ENCODE results near the gene CKM.
"Not testable (repeated sequence)": the region's sequence is repeated elsewhere in the genome, so short reads cannot be mapped to it uniquely, and the experiment has no call there.

CKM gene

DNA sequence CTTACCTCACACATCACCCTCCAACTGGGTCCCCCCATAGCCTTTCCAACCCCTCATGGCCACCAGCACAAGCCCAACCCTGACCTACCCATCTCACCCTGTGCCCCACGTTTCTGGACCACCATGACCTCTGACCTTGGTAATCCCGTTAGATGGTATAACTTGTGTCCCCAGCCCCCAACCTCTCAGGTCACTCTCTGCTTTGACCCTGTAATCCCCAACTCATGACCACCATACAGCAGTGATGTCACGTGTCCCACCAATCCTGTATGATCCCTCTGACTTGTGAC lies 26.4 kb upstream of the CKM start:
- no peak for DNase-seq (ENCODE audit: low spot score)

DNA sequence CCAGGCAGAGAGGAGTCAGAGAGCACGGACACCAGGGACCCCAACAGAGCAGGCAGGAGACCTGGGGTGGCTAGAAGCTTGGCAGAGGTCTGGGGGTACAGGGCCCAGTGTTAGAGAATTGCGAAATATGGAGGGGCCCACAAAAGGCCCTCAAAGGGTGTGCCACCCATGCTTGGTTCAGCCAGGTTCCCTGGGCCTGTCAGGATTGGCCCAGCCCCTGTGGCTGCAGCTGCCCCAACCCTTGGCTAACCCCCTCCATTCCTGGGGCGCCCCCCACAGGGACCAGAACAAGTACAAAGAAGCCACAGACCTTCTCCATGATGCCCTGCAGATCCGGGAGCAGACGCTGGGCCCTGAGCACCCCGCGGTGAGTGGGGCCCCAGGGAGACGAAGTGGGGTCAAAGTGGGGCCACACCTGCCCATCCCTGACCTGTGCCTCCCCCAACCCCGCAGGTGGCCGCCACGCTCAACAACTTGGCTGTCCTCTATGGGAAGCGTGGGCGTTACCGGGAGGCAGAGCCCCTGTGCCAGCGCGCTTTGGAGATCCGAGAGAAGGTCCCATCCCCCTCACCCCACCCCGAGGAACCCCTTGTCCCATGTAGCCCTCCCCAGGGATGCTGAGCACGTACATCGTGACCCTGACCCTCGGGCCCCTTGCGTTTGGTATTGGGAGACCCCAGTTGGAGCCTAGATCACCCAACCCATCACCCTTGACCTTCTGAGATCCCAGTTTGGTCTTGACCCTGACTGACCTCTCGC lies 25.9 kb upstream of the CKM start:
- no peak for DNase-seq (ENCODE audit: low spot score)

DNA sequence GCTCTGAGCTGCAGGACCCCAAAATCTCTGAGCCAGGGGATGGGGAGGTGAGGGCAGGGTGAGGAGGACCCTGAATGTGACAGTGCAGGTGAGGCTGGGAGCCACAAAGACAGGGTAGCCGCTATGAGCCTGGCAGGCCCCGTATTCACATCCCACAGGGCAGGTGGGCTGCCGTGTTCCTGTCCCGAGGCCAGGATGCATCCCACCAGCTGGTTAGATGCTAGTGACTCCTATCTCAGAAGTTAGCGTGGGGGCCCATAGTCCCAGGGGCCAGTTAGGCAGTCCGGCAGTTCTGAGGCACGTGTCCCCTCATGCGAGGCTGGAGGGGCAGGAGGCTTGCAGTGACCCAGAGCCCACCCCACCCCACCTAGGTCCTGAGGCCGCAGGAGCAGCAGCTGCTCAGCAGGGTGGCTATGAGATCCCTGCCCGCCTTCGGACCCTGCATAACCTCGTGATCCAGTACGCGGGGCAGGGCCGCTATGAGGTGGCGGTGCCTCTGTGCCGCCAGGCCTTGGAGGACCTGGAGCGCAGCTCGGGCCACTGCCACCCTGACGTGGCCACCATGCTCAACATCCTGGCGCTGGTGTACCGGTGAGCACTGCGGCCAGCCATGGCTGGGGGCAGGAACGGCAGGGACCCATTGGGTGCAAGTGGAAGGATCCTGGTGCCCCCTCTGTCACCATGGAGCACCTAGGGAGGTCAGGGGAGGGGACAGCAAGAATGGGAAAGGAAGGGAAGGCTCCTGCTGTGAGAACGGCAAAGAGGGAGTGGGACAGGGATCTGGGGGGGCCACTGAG lies 25.1 kb upstream of the CKM start:
- DNase-seq (ENCODE audit: low spot score), result no peak

DNA sequence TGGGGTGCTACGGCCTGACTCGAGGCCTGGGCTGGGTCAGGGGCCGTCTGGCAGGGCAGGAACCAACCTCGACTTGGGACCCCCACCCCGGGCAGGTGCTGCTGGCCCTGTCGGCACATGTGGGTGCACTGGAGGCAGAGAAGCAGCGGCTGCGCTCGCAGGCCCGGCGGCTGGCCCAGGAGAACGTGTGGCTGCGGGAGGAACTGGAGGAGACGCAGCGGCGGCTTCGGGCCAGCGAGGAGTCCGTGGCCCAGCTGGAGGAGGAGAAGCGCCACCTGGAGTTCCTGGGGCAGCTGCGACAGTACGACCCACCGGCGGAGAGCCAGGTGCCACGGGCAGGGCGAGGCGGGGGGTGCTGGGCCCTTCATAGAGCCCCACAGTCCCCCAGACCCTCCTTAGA lies 23.8 kb upstream of the CKM start:
- DNase-seq (ENCODE audit: low spot score), result peak; percentile 58

DNA sequence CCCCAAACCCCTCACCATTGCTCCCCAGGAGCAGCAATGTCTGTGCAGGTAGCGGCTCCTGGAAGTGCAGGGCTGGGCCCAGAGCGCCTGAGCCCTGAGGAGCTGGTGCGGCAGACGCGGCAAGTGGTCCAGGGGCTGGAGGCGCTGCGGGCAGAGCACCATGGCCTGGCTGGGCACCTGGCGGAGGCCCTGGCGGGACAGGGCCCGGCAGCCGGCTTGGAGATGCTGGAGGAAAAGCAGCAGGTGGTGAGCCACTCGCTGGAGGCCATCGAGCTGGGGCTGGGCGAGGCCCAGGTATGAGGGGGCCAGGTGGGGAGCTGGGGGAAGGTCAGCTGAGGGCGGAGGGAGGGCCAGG lies 22.8 kb upstream of the CKM start:
- no peak for DNase-seq (ENCODE audit: low spot score)

DNA sequence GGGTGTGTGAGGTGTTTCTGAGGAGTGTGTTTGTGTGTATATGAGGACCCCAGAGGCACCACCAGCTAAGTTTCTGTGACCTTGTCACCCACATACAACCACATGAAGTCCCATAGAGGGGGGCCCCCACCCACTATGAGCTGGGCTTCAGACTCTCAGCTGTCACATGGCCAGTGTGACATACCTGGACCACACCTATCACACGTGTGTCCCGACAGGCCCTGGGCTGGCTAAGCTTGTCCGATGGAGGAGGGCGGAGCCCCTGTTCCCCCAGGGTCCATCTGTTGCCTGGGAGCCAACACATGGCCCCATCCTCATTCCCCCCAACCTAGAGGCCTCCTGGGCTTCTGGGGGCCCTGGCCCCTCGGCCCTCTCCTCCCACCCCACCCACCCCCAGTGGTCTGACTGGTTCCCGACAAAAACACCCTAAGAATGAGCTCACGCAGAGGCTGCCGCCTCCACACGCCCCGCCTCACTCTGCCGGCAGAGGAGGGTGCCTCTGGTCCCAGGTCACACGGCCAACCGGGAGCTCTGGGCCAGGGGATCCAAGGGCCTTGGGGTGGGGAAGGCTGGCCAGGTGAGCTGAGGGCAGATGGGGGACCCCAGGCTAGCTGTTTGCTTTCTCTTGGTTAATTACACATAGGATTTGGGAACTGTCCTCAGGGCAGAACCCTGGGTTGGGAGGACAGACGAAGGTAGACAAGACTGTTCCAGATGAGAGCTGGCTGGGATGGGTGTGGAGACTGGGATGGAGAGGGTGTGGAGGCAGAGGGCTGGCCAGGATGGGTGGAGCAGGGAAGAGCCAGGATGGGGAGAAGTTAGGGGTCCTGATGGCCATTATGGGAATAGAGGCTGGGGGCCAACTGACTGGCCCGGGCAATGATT lies 22.2 kb upstream of the CKM start:
- no peak for DNase-seq (ENCODE audit: low spot score)

DNA sequence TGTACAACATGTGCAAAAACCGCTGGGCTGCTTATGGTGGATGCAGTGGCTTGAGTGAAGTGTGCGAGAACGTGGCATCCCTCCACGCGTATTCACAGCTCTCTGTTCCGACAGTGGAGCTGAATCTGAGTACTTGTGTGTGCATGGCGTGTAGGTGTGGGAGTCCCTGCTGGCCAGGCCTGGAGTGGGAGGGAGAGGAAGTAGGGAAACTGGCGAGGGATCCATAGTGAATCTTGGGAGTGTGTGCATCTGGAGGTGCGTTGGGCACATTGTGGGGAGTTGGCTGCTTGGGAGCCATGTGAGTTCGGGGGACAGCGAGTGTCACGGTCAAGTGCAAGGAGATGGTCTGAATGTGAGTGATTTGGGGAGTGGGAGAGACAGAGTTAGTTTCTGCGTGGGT lies 20.2 kb upstream of the CKM start:
- no peak for DNase-seq (ENCODE audit: low spot score)

DNA sequence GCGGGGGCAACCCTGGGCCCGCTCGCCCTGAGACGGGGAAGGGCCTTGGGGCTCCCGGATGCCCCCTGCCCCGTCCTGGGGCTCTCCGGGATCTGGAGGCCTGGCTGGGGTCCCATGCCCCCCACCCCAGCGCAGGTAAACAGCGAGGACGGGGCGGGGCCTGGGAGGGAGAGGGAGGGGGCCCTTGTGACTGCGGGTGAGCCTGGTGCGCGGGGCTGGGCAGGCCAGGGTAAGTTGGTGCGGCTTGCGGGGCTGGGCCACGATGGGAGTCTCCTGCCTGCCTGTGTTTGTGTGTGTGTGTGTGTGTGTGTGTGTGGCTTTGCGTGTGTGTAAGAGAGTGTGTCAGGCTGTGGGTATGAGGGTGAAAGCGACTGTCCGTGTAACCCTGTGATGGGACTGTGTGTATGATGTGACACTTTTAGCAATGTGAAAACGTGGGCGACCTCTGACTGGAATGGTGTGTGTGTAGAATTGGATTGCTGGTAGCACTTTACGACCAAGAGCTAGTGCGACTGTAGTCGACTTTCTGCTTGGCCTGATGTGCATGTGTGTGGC lies 18.3 kb upstream of the CKM start:
- no peak for DNase-seq (ENCODE audit: low spot score)

DNA sequence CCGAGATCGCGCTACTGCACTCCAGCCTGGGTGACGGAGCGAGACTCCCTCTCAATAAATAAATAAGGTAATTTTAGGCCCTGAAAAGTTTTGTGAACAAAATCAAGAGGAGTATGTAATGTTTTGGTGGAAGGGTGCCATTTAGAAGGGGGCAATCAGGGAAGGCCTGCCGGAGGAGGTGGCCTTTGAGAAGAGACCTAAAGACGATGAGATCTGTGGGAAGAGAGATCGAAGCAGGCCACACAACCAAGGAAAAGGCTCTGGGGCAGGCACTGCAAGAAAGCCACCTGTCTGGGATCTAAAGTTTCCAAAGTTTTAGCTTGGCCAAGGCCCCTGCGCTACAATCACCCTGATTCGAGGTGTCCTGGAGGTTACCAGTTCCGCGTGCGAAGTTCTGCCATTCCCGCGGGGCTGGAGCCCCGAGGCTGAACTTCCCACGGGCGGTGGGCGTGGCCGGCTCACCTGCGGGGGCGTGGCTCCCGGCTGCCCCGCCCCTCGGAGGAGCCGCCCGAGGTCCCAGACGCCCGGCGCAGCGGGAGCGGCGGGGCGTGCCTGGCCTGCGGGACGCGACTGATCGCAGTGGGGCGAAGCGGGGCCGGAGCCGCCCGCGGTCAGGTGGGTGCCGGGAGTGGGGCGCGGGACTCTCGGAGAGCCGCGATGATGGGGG lies 17.7 kb upstream of the CKM start, which contains the start of gene KLC3:
KLC3 (plus strand) TSS at position 519 of the 667 bp plus-strand sequence. CDS start 4,792 bp downstream, outside the sequence.
- no peak for DNase-seq (ENCODE audit: low spot score)

DNA sequence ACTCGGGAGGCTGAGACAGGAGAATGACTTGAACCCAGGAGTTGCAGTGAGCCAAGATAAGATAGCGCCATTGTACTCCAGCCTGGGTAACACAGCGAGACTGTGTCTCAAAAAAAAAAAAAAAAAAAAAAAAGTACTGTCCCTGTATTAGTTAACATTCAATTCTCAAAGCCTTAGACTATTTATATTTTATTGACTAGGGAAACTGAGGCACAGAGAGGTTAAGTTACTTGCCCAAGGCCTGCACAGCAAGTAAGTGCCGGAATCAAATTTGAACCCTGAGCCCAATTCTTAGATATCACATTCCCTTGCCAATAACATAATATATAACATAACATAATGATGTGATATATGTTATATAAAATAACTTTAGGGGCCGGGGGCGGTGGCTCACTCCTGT lies 17.0 kb upstream of the CKM start:
- DNase-seq (ENCODE audit: low spot score), result no peak

DNA sequence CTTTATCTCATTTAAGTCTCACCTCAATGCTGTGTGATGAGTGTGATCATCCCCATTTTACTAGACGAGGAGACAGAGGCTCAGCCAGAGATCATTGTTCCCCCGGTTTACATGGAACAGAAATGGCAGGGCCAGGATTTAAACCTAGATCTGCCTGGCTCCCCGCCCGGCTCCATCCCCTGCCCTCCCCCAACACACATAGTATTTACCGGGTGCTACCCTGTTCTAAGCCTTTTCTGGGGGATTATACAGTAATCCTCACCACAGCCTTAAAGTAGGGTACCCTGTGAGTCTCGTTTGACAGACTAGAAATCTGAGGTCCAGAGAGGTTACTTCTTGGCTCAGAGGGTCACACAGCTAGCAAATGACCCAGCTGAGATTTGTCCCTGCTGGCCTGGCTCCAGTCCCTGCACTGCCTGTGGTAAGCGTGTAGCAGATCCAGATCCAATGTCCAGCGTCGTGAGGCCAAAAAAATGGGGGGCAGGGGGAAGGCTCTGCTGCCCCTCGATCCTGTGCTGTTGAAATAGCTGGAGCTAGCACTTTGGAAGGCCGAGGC lies 14.1 kb upstream of the CKM start:
- no peak for DNase-seq (ENCODE audit: low spot score)

DNA sequence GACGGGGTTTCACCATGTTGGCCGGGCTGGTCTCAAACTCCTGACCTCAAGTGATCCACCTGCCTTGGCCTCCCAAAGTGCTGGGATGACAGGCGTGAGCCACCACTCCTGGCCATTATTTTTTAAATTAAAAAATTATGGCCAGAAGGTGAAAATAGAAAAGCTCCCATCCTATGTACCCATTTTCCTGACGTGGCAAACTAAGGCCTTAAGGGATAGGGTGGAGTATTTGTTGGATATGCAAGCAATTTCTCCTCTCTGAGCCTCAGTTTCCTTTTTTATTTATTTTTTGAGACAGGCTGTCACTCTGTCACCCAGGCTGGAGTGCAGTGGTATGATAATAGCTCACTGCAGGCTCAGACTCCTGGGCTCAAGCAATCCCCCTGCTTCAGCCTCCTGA lies 12.2 kb upstream of the CKM start:
- DNase-seq (ENCODE audit: low spot score), result not testable (repeated sequence)

DNA sequence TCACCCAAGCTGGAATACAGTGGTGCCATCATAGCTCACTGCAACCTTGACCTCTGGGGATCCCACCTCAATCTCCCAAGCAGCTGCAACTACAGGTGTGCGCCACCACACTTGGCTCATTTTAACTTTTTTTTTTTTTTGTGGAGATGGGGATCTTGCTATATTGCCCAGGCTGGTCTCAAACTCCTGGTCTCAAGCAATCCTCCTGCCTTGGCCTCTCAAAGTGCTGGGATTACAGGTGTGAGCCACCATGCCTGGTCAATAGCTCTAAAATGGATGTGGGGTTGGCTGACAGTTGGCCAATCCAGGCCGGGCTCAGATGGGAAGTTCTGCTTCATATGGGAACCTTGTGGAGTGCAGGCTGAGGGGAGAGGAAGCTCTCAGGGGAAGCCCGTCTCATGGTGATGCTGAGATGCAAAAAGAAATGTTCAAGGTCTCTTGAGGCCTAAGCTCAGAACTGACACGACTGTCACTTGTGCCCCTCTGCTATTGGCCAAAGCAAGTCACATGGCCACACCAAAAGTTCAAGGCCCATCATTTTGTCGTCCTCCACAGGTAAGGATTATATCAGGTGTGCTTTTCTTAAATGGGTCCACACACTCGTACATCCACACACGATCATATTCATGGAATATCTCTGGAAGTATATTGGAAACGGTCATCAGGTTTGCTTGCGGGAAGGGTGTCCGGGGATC lies 11.1 kb upstream of the CKM start:
- DNase-seq (ENCODE audit: low spot score), result no peak

DNA sequence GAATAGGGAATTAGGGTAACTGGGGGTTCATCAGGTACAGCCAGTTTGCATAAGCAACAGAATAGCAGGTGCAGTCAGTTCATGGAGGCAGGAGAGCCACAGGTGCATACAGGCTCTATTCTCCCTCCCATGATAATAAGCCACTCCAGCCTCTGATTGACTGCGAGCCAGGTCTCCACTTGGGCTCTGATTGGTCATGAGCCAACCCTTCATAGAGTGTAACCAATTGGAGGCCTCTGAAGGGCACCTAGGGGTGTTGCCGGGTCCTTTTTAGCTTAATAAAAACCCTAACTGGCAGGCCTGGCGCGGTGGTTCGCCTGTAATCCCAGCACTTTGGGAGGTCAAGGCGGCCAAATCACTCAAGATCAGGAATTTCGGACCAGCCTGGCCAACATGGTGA lies 8.7 kb upstream of the CKM start:
- no peak for DNase-seq (ENCODE audit: low spot score)

DNA sequence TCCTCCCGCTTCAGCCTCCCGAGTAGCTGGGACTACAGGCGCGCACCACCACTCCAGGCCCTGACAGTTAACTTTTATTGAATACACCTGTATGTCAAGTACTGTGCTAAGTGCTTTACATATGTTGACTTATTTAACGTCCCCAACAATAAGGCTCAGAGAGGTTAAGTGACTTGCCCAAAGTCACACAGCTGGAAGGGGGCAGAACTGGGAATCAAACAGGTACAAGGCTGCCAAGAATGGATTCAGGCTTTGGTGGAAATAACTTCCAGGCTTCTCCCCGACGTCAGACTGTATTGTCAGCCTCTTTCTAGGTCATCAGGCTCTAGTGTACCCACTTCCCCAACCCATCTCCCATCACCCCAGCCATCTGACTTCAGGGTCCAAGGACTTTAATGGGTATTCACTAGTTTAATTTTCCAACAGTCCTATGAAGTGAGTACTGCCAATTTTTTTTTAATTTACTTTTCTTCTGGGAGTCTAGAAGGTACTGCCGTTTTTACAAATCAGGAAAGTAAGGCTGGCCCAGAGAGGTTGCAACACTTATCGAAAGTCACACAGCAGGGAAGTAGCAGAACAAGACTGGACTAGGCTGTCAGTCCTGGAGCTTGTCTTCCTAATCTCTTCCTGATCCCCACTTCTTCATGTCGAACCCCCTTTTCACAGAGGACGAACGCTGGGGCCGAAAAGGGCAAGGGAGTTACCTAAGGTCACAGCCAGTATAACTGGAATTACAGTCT lies 4.9 kb upstream of the CKM start:
- DNase-seq (ENCODE audit: low spot score), result no peak

DNA sequence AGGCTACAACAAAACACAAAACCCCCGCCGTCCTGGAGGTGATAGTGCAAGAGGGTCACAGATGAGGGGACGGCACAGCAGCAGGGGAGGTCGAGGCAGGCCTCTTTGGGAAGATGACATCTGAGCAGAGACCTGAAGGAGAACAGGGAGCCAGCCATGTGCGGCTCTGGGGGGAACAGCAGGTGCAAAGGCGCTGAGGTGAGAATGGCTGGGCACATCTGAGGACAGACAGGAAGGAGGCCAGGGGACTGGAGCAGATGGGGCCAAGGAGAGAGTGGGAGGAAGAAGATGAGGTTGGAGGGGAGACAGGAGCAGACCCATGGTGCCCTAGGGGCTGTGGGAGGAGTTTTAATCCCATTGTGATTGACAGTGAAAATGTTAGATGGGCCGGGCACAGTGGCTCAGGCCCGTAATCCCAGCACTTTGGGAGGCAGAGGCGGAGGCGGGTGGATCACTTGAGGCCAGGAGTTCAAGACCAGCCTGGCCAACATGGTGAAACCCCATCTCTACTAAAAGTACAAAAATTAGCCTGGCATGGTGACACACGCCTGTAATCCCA lies 1.8 kb upstream of the CKM start:
- no peak for DNase-seq (ENCODE audit: low spot score)

DNA sequence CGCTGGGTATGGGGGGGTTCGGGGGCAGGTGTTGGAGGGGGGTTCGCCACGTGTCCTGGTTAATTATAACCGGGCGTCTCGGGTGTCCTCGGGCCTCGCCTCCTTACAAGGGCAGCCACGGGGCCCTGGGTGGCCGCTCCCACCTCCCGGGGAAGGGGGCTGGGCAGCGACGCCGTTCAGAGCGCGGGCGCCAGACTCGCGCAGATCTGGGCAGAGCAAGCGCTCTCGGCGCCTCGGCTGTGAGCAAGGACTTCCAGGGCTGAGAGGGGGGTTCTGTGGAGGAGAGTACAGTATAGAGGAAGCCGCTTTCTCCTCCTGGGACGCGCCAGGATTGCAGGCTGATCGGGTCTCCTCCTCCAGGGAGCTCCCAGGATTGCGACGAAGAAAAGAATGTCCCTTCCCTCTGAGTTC lies 1.0 kb upstream of the CKM start:
- DNase-seq (ENCODE audit: low spot score), result peak; percentile 56

DNA sequence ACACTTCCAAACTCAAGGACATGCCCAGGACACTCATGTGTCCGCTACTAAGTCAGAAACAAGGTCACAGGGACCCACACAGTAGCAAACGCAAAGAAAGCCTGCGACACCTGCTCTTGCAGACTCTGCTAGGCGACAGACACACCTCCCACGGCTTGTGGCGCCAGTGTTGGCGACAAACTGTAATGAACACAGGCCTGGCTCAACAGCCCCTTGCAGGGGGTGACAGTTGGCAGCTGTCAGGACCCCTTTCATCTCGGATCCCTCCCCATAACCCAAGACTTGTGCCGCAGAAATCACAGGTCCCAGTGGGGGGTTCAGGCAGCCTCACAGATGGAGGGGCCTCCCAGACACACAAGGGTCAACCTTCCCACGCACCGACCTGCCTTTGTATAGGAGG lies 364 bp downstream of the CKM start:
- DNase-seq (ENCODE audit: low spot score), result no peak

DNA sequence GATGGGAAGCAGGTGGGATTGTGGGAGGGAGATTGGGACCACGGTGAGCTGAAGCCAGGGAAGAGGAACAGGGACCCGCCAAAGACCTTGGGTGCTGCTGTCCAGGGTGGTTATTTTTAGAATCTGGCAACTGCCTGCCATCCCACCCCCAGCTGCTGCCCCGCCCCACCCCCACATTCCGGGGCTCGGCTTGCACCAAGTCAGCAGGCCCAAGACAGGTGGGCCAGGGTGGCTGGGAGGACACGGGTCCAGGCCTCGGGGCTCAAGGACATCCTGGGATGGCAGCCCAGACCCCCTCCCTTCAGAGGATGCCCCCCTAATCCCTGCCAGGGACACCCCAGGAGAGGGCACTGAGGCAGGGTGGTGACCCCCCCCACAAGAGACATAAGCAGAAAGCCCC lies 827 bp downstream of the CKM start:
- no peak for DNase-seq (ENCODE audit: low spot score)
